K562 (cell line): ENCODE results near the gene NEDD4L. TPM values are rescaled to one million over a fixed set of nuclear protein-coding genes. Genes with fewer than 3 reads are reported as not detected.

ENCODE experiments used
- ATAC-seq: fragments of 200-7000 bp; cut with Tn5 transposase; 3 replicates; pipeline ENCODE4 v1.9.1; 2020; ENCODE audit warnings: moderate library complexity
- BruUV-seq: library from RNA; stranded (reverse); fragments of 400-500 nt; replicated peaks from 2 replicates; lab custom pipeline; 2021; lab: Mats Ljungman, UMichigan
- CTCF ChIA-PET: fragments of 300-600 bp; formaldehyde crosslinking; extraction: SDS; loops from one replicate; lab custom pipeline; 2021; ENCODE audit warnings: low intra/inter-chr PET ratio; lab: Yijun Ruan, JAX
- POLR2A ChIA-PET: fragments of 300-600, 350-650 bp; sonication (Branson Sonifier 250); formaldehyde crosslinking; extraction: SDS; loops from one replicate; lab custom pipeline; 2021; ENCODE audit warnings: antibody characterized with exemption, inconsistent platforms; lab: Yijun Ruan, JAX
- DNase-seq, 4 experiments: peaks; one replicate each; pipeline versions ENCODE4 v3.0.0 to v3.0.0-alpha.2; 2011 to 2018; ENCODE audit warnings: low spot score in 3 of 4, mixed read lengths in 3 of 4; ENCODE audit errors: extremely low read depth in 1 of 4
- FAIRE-seq: peaks from 2 replicates; lab custom pipeline; 2011; peaks lifted over from hg19 to GRCh38; lab: Jason Lieb, UNC
- H2AFZ ChIP-seq: 2 replicates; pipeline ENCODE4 v1.6.0; 2011; ENCODE audit warnings: low read depth, low read length, control low read depth, inconsistent platforms
- H3K27ac ChIP-seq: fragments of 200-600 bp; 3 replicates; pipeline ENCODE4 v1.8.0; 2011; ENCODE audit warnings: low read depth, mild to moderate bottlenecking, control low read depth, inconsistent platforms, low read length, moderate library complexity, mixed read lengths; ENCODE audit errors: extremely low read depth
- H3K27me3 ChIP-seq, 2 experiments: fragments of 300-600 bp in 1 of 2; 2 replicates in 1 of 2; 3 replicates in 1 of 2; pipeline versions ENCODE4 v1.6.0 to v1.8.0; 2011; ENCODE audit warnings: inconsistent platforms in 2 of 2, low read length in 2 of 2, mild to moderate bottlenecking in 1 of 2, mixed read lengths in 1 of 2, moderate library complexity in 1 of 2; ENCODE audit not compliant: control insufficient read depth in 2 of 2, insufficient read depth in 2 of 2
- H3K36me3 ChIP-seq: fragments of 300-600 bp; 3 replicates; pipeline ENCODE4 v1.8.0; 2011; ENCODE audit warnings: mild to moderate bottlenecking, low read length, inconsistent platforms; ENCODE audit not compliant: control insufficient read depth, insufficient read depth
- H3K4me1 ChIP-seq, 2 experiments: fragments of 200-600 bp in 1 of 2; replicated peaks in 1 of 2; 2 replicates in 1 of 2; 3 replicates in 1 of 2; pipeline versions ENCODE4 v1.5.1 to v1.8.0; 2011; ENCODE audit warnings: inconsistent platforms in 2 of 2, low read length in 2 of 2, mild to moderate bottlenecking in 1 of 2, mixed read lengths in 1 of 2, moderate library complexity in 1 of 2; ENCODE audit not compliant: control insufficient read depth in 2 of 2, insufficient read depth in 2 of 2
- H3K4me2 ChIP-seq: 2 replicates; pipeline ENCODE4 v1.6.1; 2011; ENCODE audit warnings: low read length, control low read depth, inconsistent platforms, mixed read lengths; ENCODE audit not compliant: insufficient read depth
- H3K4me3 ChIP-seq: fragments of 200-600 bp; sonication (generic), shearing (Covaris generic); 2 replicates; pipeline ENCODE4 v1.5.1; 2016; ENCODE audit warnings: control low read depth, inconsistent platforms
- H3K79me2 ChIP-seq: fragments of 200-600 bp; 3 replicates; pipeline ENCODE4 v1.8.0; 2011; ENCODE audit warnings: low read length, inconsistent platforms; ENCODE audit not compliant: control insufficient read depth, insufficient read depth
- H3K9ac ChIP-seq, 2 experiments: 2 replicates each; pipeline versions ENCODE4 v1.6.0 to v1.6.1; 2011; ENCODE audit warnings: low read depth in 2 of 2, low read length in 2 of 2, control low read depth in 1 of 2, inconsistent platforms in 1 of 2, mild to moderate bottlenecking in 1 of 2, mixed read lengths in 1 of 2; ENCODE audit not compliant: insufficient read depth in 1 of 2
- H3K9me1 ChIP-seq: one replicate; pipeline ENCODE4 v1.6.0; 2011; ENCODE audit warnings: inconsistent platforms, mild to moderate bottlenecking, low read length, moderate library complexity; ENCODE audit not compliant: control insufficient read depth, insufficient read depth
- H3K9me3 ChIP-seq: replicated peaks from 2 replicates; pipeline ENCODE4 v1.5.1; 2011; ENCODE audit warnings: low read depth, low read length, inconsistent platforms; ENCODE audit not compliant: control insufficient read depth, insufficient read depth
- H4K20me1 ChIP-seq: replicated peaks from 2 replicates; pipeline ENCODE4 v1.6.1; 2011; ENCODE audit warnings: low read length, inconsistent platforms, mixed read lengths; ENCODE audit not compliant: control insufficient read depth, insufficient read depth
- ATF3 ChIP-seq, 2 experiments: fragments of 450-650 bp in 1 of 2; sonication (generic) in 1 of 2; formaldehyde crosslinking in 1 of 2; IDR thresholded peaks in 1 of 2; conservative IDR thresholded peaks in 1 of 2; 2 replicates each; pipeline versions ENCODE4 v1.6.1 to v1.8.1; 2016 to 2023; ENCODE audit warnings: mild to moderate bottlenecking in 2 of 2, moderate library complexity in 2 of 2, inconsistent platforms in 1 of 2, missing genetic modification reagents in 1 of 2
- C11orf30 ChIP-seq: fragments of 450-650 bp; IDR thresholded peaks from 2 replicates; pipeline ENCODE4 v1.6.1; 2016; ENCODE audit warnings: low read depth, mild to moderate bottlenecking
- HIVEP1 ChIP-seq: fragments of 250-450 bp; sonication (Bioruptor Pico); IDR thresholded peaks from 2 replicates; pipeline ENCODE4 v1.4.0; 2020; ENCODE audit warnings: mild to moderate bottlenecking
- HNRNPL ChIP-seq: fragments of 200-400 bp; formaldehyde crosslinking; IDR thresholded peaks from 2 replicates; pipeline ENCODE4 v1.6.1; 2017; ENCODE audit warnings: low read depth, mild to moderate bottlenecking, low read length
- HOMEZ ChIP-seq: fragments of 250-450 bp; sonication (Bioruptor Pico); IDR thresholded peaks from 2 replicates; pipeline ENCODE4 v1.4.0; 2020; ENCODE audit warnings: mild to moderate bottlenecking, moderate library complexity
- NRF1 ChIP-seq, 2 experiments: fragments of 450-650 bp; IDR thresholded peaks in 1 of 2; conservative IDR thresholded peaks in 1 of 2; 2 replicates each; pipeline ENCODE4 v1.6.1; 2014; ENCODE audit warnings: mild to moderate bottlenecking in 2 of 2
- PTRF ChIP-seq: fragments of 450-650 bp; IDR thresholded peaks from 2 replicates; pipeline ENCODE4 v1.6.1; 2016; ENCODE audit warnings: mild to moderate bottlenecking, missing genetic modification characterization, missing compliant biosample characterization
- RBFOX2 ChIP-seq: fragments of 200-400 bp; formaldehyde crosslinking; IDR thresholded peaks from 2 replicates; pipeline ENCODE4 v1.6.1; 2017; ENCODE audit warnings: low read depth, mild to moderate bottlenecking, low read length, moderate library complexity
- SIX5 ChIP-seq, 2 experiments: IDR thresholded peaks; 2 replicates each; pipeline ENCODE4 v1.6.1; 2011; ENCODE audit warnings: low read length in 2 of 2, borderline replicate concordance in 1 of 2, low read depth in 1 of 2, mild to moderate bottlenecking in 1 of 2, moderate library complexity in 1 of 2; ENCODE audit not compliant: insufficient read depth in 1 of 2
- SREBF1 ChIP-seq: fragments of 150-350 bp; IDR thresholded peaks from 2 replicates; pipeline ENCODE4 v1.6.1; 2014; ENCODE audit warnings: antibody characterized with exemption, low read depth, low read length, borderline replicate concordance
- SRSF1 ChIP-seq: fragments of 200-400 bp; formaldehyde crosslinking; IDR thresholded peaks from 2 replicates; pipeline ENCODE4 v1.6.1; 2017; ENCODE audit warnings: mild to moderate bottlenecking, low read depth, low read length, moderate library complexity
- TEAD1 ChIP-seq, 2 experiments: fragments of 450-650 bp in 1 of 2; sonication (generic) in 1 of 2; formaldehyde crosslinking; IDR thresholded peaks; 2 replicates each; pipeline versions ENCODE4 v1.4.0 to v1.8.0; 2020 to 2022; ENCODE audit warnings: mild to moderate bottlenecking in 2 of 2, missing genetic modification reagents in 1 of 2
- WGBS: fragments of 100-300 bp; shearing (Covaris generic); methylation state at CpG from one replicate; pipeline ENCODE4 v1.1.6; 2016; ENCODE audit warnings: low coverage, mixed read lengths; ENCODE audit not compliant: insufficient coverage; ENCODE audit errors: missing lambda C conversion rate; 5-methylcytosine and 5-hydroxymethylcytosine counted together
- in situ Hi-C: fragments of 300-500 bp; cut with MboI; formaldehyde crosslinking; loops from 4 replicates; pipeline ENCODE4 v1.15.0; 2018; ENCODE audit warnings: inconsistent platforms, mixed read lengths
- intact Hi-C: fragments of 100-400 bp; cut with micrococcal nuclease; formaldehyde crosslinking; loops from 2 replicates; pipeline ENCODE4 v1.14.2; 2022
- polyA plus RNA-seq, 8 experiments: library from polyadenylated mRNA; depleted of rRNA in 4 of 8; stranded (reverse) in 5 of 8; unstranded in 3 of 8; fragments of >200 nt; fragmentation: Nextera tagmentation in 2 of 8; fragmentation: Illumina TruSeq in 1 of 8; extraction: Ambion mirVana in 2 of 8; extraction: Trizol in 1 of 8; gene quantifications; 2 replicates each; pipeline versions ENCODE4 v1.2.1 to v1.2.3, GENCODE V29; 2011 to 2014; ENCODE audit warnings: inconsistent platforms in 1 of 8, missing spikeins in 1 of 8
- total RNA-seq, 7 experiments: library from RNA; depleted of rRNA in 6 of 7; stranded (reverse); fragments of >200 nt in 6 of 7; fragmentation: Illumina TruSeq in 2 of 7; extraction: Trizol in 2 of 7; gene quantifications; 2 replicates each; pipeline versions ENCODE4 v1.2.1 to v1.2.3, GENCODE V29; 2011 to 2021; ENCODE audit warnings: low replicate concordance in 1 of 7

NEDD4L gene
- total and polyA plus RNA-seq, 9 of the 15 experiments (the other 6 are each of a cell fraction or from before 2014, with no cell fraction given): 8.1 to 33.4 (median 19.9) TPM

DNA sequence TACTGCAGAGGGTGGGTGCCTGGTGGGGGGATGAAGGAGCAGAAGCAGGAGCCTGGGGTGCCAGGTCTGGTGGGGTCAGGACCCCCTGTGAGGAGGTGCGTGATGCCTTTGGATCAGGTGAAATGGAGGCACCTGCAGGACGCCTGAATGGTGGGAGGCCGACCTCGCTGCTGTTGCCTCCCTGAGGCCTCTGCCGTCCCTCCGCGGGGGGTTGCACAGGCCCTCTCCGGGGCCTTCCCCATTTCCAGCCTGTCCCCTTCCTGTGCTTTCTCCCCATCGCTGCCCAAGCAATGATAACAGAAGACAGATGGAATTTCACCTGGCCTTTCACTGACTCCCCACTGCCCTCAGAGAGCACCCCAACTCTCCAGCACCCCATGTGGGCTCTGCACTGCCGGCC is 325.6 kb downstream of the NEDD4L start (continued):
- no peak for TF ChIP-seq SREBF1
- TF ChIP-seq RBFOX2: no peak
- TF ChIP-seq NRF1 (conservative IDR thresholded peaks at IDR 0.05 in 1 of 2, IDR thresholded peaks at IDR 0.05 in 1 of 2): no peak

DNA sequence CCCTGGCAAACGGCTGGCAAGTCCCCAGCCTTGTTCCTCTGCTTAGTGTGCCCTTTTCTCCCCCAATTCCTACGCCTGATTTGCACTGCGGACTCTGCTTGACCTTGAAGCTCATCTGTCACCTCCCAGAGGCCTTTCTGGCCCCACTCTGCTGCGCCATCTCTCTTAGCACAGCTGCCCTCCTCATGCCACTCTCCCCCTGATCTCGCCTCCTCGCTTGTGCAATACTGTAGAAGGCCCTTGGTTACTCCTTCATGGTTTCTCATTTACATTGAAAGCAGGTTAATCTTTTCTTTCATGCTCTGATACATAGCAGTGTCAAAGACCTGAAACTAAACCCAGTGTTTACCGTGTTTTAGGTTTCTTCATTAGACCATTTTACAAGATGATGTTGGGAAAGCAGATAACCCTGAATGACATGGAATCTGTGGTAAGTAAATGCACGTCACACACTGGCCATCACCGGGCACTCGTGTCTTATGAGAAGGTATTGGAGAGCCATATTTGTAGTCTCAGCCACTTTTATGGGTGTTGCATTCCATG is 326.1 kb downstream of the NEDD4L start:
- no TSS peak for BruUV-seq
- FAIRE-seq (no peak), DNase-seq (no peak)
- Histone ChIP-seq H3K9ac (no peak overlapping the region), H3K4me2 (no peak overlapping the region), H3K9me3 (no peaks in the 10 kb centered on the region), H3K4me3 (no peak overlapping the region), H2AFZ (no peak overlapping the region), H4K20me1 (no peaks in the 10 kb centered on the region), H3K27me3 (no peaks in the 10 kb centered on the region)
- no peak for TF ChIP-seq ATF3 (IDR thresholded peaks at IDR 0.05)
- TF ChIP-seq ATF3 (CRISPR knock-in tag; conservative IDR thresholded peaks at IDR 0.05): no peak
- TF ChIP-seq HIVEP1 (CRISPR knock-in tag): no peak
- no peak for TF ChIP-seq PTRF (tag)
- no peak for TF ChIP-seq HNRNPL
- no peak for TF ChIP-seq TEAD1 (CRISPR knock-in tag; IDR thresholded peaks at IDR 0.05)
- TF ChIP-seq SIX5 (IDR thresholded peaks at IDR 0.05; ENCODE audit: borderline replicate concordance in 1 of 2, insufficient read depth in 1 of 2, low read depth in 1 of 2, low read length in 2 of 2): no peak
- no peak for TF ChIP-seq HOMEZ (CRISPR knock-in tag)
- no peak for TF ChIP-seq SRSF1
- no peak for TF ChIP-seq C11orf30
- TF ChIP-seq, all 486 proteins: peak for 0
- ChIA-PET CTCF (no interaction called here), POLR2A (no interaction called here)
- Histone ChIP-seq H3K4me1 (no peaks in the 10 kb centered on the region), H3K36me3 (peaks cover 24% of the 10 kb centered on the region; the same call in 1 of the 3 replicates), H3K79me2 (no peaks in the 10 kb centered on the region), H3K27ac (no peak overlapping the region), H3K9me1 (no peaks in the 10 kb centered on the region)
- 85% methylated on average over 9 of the region's 10 CpGs for WGBS
- no peak for ATAC-seq
- intact Hi-C loops: no loop called here
- in situ Hi-C loops: no loop called here
